ENCODE results near the gene KBTBD13. TPM values are rescaled to one million over a fixed set of nuclear protein-coding genes. Genes with fewer than 3 reads are reported as not detected.

KBTBD13 gene
- total RNA-seq (2022; extraction: Qiagen RNA extraction) = not detected in 5 replicates

DNA sequence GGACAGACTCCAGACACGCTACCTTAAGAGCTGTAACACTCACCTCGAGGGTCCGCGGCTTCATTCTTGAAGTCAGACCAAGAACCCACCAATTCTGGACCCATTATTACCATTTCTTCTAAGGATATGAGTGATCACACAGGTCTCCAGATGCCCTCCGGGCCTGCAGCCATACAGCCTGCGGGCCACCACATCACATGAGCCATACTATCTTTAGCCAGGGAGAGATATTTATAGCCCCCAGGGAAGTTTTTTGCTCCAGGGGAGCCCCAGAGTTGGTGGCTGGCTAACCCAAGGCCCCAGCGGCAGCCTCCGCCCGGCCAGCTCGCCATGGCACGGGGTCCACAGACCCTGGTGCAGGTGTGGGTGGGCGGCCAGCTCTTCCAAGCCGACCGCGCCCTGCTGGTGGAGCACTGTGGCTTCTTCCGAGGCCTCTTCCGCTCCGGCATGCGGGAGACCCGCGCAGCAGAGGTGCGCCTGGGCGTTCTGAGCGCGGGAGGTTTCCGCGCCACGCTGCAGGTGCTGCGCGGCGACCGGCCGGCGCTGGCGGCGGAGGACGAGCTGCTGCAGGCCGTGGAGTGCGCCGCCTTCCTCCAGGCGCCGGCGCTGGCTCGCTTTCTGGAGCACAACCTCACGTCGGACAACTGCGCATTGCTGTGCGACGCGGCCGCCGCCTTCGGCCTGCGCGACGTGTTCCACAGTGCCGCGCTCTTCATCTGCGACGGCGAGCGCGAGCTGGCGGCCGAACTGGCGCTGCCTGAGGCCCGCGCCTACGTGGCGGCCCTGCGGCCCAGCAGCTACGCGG, at the start of gene KBTBD13:
TSS of gene KBTBD13 (plus strand) at position 261 of the 805 bp plus-strand sequence. CDS start at position 331, 70 bp downstream.

DNA sequence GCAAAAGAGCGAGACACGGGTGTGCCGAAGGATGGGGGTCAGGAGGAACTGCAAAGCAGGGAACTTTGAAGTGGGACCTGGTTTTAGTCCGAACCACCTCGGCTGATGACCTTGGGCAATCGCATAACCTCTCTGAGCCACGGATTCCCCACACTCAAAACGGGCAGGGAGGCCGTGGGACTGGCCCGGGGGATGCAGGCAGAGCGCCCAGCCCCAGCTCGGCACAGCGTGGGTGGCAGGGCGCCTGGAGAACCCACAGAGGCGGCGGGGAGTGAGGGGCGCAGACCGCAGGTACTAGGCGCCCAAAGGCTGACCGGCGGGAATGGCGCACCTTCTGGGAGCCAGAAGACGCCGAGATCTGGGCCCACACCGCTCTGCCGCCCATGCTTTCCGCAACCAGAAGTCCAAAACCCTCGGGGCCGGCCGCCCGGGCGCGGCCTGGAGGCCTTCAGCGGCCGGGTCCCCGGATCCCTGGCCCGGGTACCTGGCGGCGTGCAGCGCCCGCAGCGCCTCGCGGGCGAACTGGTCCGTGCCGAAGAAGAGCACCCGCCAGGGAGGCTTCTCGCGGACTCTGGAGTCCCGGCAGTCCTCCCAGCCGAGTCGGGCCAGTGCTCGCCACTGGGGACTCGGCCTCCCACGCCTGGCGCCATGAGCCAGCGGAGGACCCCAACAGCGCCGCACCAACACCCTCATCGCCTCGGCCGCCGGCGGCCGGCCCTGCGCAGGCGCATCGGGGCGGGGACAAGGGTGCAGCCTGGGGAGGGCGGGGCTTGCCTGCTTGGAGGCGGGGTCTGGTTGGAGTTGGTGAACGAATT, 47.4 kb upstream of the KBTBD13 start, which contains the start of gene MTFMT:
TSS of gene MTFMT (minus strand) at position 719 of the 815 bp plus-strand sequence. CDS start at position 693, 26 bp downstream.

DNA sequence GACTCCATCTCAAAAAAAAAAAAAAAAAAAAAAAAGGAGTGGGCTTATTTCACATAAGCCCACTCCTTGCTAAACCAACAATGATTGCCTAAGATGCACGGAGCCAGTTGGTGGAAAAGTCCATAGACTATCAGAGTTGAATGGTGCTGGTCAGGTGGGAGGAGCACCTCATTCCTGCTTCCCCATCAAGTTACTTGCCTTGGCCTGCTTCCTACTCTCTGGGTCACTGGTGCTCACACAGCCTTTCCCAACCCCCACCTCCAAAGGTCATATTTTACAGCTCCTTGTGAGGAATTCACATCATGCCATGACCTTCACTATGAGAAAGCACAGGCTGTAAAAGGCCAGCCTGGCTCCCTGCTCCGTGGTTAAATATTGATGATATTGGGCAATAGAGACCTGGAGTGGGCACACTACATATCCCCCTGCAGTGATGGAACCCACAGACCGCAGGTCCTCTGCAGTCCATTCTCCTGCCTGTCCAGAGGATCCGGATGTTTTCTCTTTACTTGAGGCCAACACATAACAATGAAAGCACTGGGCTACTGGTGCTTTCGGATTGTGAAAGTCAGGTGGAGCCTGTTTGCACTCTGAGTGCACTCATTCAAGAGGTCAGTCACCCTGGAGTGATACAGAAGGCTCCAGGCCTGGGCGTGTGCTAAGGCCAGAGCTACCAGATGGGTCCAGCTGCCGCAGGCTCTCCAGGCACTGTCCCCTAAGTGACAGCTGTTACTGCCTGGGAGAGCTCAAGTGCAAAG, 31.6 kb upstream of the KBTBD13 start, which contains the start of gene SLC51B:
TSS of gene SLC51B (plus strand) at position 664 of the 758 bp plus-strand sequence. CDS start 4,618 bp downstream, outside the sequence.

DNA sequence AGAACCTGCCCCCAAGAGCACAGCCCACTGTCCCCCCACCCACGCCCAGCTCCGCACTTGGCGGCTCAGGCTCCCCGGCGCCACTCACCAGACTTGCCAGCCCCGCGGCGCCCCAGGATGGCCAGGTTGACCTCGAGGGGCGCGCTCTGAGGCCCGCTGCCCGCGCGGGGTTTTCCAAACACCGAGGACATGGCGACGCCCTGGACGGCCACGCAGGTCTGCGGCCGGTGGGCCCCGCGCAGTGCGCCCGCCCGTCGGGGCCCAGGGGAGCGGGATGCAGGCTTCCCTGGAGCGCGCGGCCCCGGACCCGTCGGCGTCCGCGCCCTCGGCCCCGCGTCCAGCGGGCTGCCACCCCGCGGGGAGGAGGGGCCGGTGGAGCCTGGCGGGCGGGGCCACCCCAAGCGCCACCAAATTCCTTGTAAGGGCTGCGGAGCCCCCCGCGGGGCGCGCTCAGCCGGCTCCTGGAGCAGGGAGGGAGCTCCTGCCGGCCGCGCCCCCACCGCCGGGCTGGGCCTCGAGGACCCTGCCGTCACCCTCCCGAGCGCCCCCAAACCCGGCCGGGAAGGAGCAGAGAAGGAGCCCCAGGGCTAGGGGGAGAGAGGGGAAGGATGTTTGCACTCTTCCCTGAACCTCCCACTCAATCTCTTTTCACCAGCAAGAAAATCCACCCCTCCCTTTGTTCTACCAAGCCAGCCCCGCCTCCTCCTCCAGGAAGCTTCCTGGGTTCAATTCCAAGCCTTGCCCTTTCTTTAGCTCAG, 8.7 kb upstream of the KBTBD13 start, which contains the start of gene RASL12:
TSS of gene RASL12 (minus strand) at position 347 of the 758 bp plus-strand sequence. CDS start at position 191, 156 bp downstream.

DNA sequence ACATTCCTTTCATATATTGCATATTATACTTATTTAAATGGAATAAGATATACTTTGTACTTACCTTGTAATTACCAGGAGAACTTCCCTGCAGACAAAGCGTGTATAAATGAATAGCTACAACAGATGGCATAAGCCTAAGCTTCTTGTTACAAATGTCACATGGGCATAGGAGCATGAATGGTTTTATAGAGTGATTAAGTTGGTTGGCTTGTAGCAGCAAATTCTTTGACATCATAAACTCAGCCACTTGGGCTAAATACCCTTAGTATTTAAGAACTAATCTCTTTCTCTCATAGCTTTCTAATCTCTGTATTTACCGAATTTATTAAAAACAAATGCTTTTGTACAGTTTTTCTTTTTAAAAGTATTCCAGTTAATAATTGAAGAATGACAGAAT, 38.5 kb downstream of the KBTBD13 start, which contains the start of gene UBAP1L:
TSS of gene UBAP1L (minus strand) at position 115 of the 400 bp plus-strand sequence. CDS start 8,985 bp downstream, outside the sequence.

Other genes starting within 250 kb of the KBTBD13 start
- 6.3 to 7.7 TPM (median 6.4 TPM) in 5 replicates for gene PLEKHO2, start 234.8 kb upstream of the KBTBD13 start, total RNA-seq (2022; extraction: Qiagen RNA extraction)
- gene ANKDD1A, start 164.8 kb upstream of the KBTBD13 start, total RNA-seq (2022; extraction: Qiagen RNA extraction) = 1.7 to 1.9 TPM (median 1.7 TPM) in 5 replicates
- 112 to 127 TPM (median 119 TPM) in 5 replicates for gene SPG21, start 86.8 kb upstream of the KBTBD13 start, total RNA-seq (2022; extraction: Qiagen RNA extraction)
- 23.9 to 27.5 TPM (median 24.8 TPM) in 5 replicates for gene MTFMT, start 47.1 kb upstream of the KBTBD13 start, total RNA-seq (2022; extraction: Qiagen RNA extraction)
- gene SLC51B, start 31.4 kb upstream of the KBTBD13 start, total RNA-seq (2022; extraction: Qiagen RNA extraction) = 13.6 to 18.9 TPM (median 16.4 TPM) in 5 replicates
- 0.08 to 0.18 TPM (median 0.09 TPM) in 5 replicates for gene RASL12, start 8.8 kb upstream of the KBTBD13 start, total RNA-seq (2022; extraction: Qiagen RNA extraction)
- gene UBAP1L, start 38.5 kb downstream of the KBTBD13 start, total RNA-seq (2022; extraction: Qiagen RNA extraction) = 0.53 to 0.97 TPM (median 0.84 TPM) in 5 replicates
- 25.7 to 27.3 TPM (median 26.4 TPM) in 5 replicates for gene PDCD7, start 57.1 kb downstream of the KBTBD13 start, total RNA-seq (2022; extraction: Qiagen RNA extraction)
- 34.8 to 60.4 TPM (median 45.5 TPM) in 5 replicates for gene CLPX, start 108.6 kb downstream of the KBTBD13 start, total RNA-seq (2022; extraction: Qiagen RNA extraction)
- gene CILP, start 134.7 kb downstream of the KBTBD13 start, total RNA-seq (2022; extraction: Qiagen RNA extraction) = 0.40 to 0.60 TPM (median 0.46 TPM) in 5 replicates
- gene PARP16, start 210.1 kb downstream of the KBTBD13 start, total RNA-seq (2022; extraction: Qiagen RNA extraction) = 9.9 to 12.0 TPM (median 11.0 TPM) in 5 replicates
- not detected in 5 replicates for gene RNU5A-1, start 219.3 kb downstream of the KBTBD13 start, total RNA-seq (2022; extraction: Qiagen RNA extraction)
- not detected in 5 replicates for gene RNU5B-1, start 227.9 kb downstream of the KBTBD13 start, total RNA-seq (2022; extraction: Qiagen RNA extraction)